ENCODE measurements around the gene MRPL23.

The MRPL23 gene

GRCh38 chr11:1920128-1920908 lies 26.8 kb upstream of the MRPL23 start:
- TF ChIP-seq CTCF (IDR thresholded peaks at IDR 0.05; ENCODE audit: low read depth, low read length, poor library complexity, severe bottlenecking) (no peak), EZH2phosphoT487 (IDR thresholded peaks at IDR 0.05; ENCODE audit: borderline replicate concordance, low read length) (no peak)
- H3K79me2 ChIP-seq (ENCODE audit: control insufficient read depth, low read length): no peaks in the 10 kb centered on the region
- no peak overlapping the region for H3K4me3 ChIP-seq (ENCODE audit: low read length)
- H3K4me1 ChIP-seq (ENCODE audit: control insufficient read depth, low read length): no peaks in the 10 kb centered on the region
- no peaks in the 10 kb centered on the region for H3F3A ChIP-seq (ENCODE audit: control insufficient read depth, insufficient read depth)
- no peaks in the 10 kb centered on the region for H4K20me1 ChIP-seq (ENCODE audit: control insufficient read depth, insufficient read depth, low read depth, low read length)
- H3K36me3 ChIP-seq (ENCODE audit: control insufficient read depth, low read length): no peaks in the 10 kb centered on the region
- no peaks in the 10 kb centered on the region for H3K9me2 ChIP-seq (replicated peaks; ENCODE audit: control insufficient read depth, low read length)
- no peaks in the 10 kb centered on the region for H3K9me3 ChIP-seq (ENCODE audit: control insufficient read depth, insufficient read depth, low read length)
- H3K4me2 ChIP-seq (ENCODE audit: low read length): no peak overlapping the region
- no peak overlapping the region for H3K27ac ChIP-seq (ENCODE audit: low read depth, low read length)
- H3K27me3 ChIP-seq (ENCODE audit: control insufficient read depth, low read length): no peaks in the 10 kb centered on the region

- Histone ChIP-seq H3K9me2 (replicated peaks; ENCODE audit: control insufficient read depth, low read length) (no peaks in the 10 kb centered on the region), H4K20me1 (ENCODE audit: control insufficient read depth, insufficient read depth, low read depth, low read length) (no peaks in the 10 kb centered on the region), H3K36me3 (ENCODE audit: control insufficient read depth, low read length) (no peaks in the 10 kb centered on the region), H3K4me2 (ENCODE audit: low read length) (no peak overlapping the region), H3K27ac (ENCODE audit: low read depth, low read length) (no peak overlapping the region), H3K9me3 (ENCODE audit: control insufficient read depth, insufficient read depth, low read length) (no peaks in the 10 kb centered on the region), H3F3A (ENCODE audit: control insufficient read depth, insufficient read depth) (no peaks in the 10 kb centered on the region), H3K79me2 (ENCODE audit: control insufficient read depth, low read length) (no peaks in the 10 kb centered on the region), H3K4me3 (ENCODE audit: low read length) (no peak overlapping the region), H3K27me3 (ENCODE audit: control insufficient read depth, low read length) (no peaks in the 10 kb centered on the region), H3K4me1 (ENCODE audit: control insufficient read depth, low read length) (no peaks in the 10 kb centered on the region)
- TF ChIP-seq EZH2phosphoT487 (IDR thresholded peaks at IDR 0.05; ENCODE audit: borderline replicate concordance, low read length) (no peak), CTCF (IDR thresholded peaks at IDR 0.05; ENCODE audit: low read depth, low read length, poor library complexity, severe bottlenecking) (no peak)
Measured at GRCh38 chr11:1920909-1921573, 26.1 kb upstream of the MRPL23 start.

GRCh38 chr11:1921574-1922141 lies 25.5 kb upstream of the MRPL23 start:
- Histone ChIP-seq H3K36me3 (ENCODE audit: control insufficient read depth, low read length) (no peaks in the 10 kb centered on the region), H3K79me2 (ENCODE audit: control insufficient read depth, low read length) (no peaks in the 10 kb centered on the region), H3K4me2 (ENCODE audit: low read length) (no peak overlapping the region), H3K27me3 (ENCODE audit: control insufficient read depth, low read length) (no peaks in the 10 kb centered on the region), H3K9me2 (replicated peaks; ENCODE audit: control insufficient read depth, low read length) (no peaks in the 10 kb centered on the region), H4K20me1 (ENCODE audit: control insufficient read depth, insufficient read depth, low read depth, low read length) (no peaks in the 10 kb centered on the region), H3F3A (ENCODE audit: control insufficient read depth, insufficient read depth) (no peaks in the 10 kb centered on the region), H3K4me1 (ENCODE audit: control insufficient read depth, low read length) (no peaks in the 10 kb centered on the region), H3K27ac (ENCODE audit: low read depth, low read length) (no peak overlapping the region), H3K9me3 (ENCODE audit: control insufficient read depth, insufficient read depth, low read length) (no peaks in the 10 kb centered on the region), H3K4me3 (ENCODE audit: low read length) (no peak overlapping the region)
- no peak for TF ChIP-seq EZH2phosphoT487 (IDR thresholded peaks at IDR 0.05; ENCODE audit: borderline replicate concordance, low read length)
- no peak for TF ChIP-seq CTCF (IDR thresholded peaks at IDR 0.05; ENCODE audit: low read depth, low read length, poor library complexity, severe bottlenecking)

Data from DOHH2 (cell line).